Measurements from ENCODE around the gene MAGED4.
"Not testable (repeated sequence)": the region's sequence is repeated elsewhere in the genome, so short reads cannot be mapped to it uniquely, and the experiment has no call there.

Gene MAGED4

GRCh38 chrX:52184440-52185077, at the start of gene MAGED4:
TSS of gene MAGED4 (plus strand) at chrX:52184888. CDS start at chrX:52185923, 1,035 bp downstream.
- DNase-seq (ENCODE audit: low spot score) = not testable (repeated sequence)

- no peak for DNase-seq (ENCODE audit: low spot score)
These were observed 45.7 kb upstream of the MAGED4 start for GRCh38 chrX:52138830-52139544.

- DNase-seq (ENCODE audit: low spot score) = no peak
These were observed 45.2 kb upstream of the MAGED4 start for GRCh38 chrX:52139545-52139895.

- DNase-seq (ENCODE audit: low spot score) = no peak
These were observed 44.7 kb upstream of the MAGED4 start for GRCh38 chrX:52140020-52140419.

DNA sequence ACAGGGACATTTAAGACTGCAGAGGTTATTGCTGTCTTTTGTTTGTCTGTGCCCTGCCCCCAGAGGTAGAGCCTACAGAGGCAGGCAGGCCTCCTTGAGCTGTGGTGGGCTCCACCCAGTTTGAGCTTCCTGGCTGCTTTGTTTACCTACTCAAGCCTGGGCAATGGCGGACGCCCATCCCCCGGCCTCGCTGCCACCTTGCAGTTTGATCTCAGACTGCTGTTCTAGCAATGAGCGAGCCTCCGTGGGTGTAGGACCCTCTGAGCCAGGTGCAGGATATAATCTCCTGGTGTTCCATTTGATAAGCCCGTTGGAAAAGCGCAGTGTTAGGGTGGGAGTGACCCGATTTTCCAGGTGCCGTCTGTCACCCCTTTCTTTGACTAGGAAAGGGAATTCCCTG, 34.0 kb upstream of the MAGED4 start:
- DNase-seq (ENCODE audit: low spot score) = not testable (repeated sequence)

GRCh38 chrX:52160140-52160539, 24.5 kb upstream of the MAGED4 start:
- DNase-seq (ENCODE audit: low spot score) = not testable (repeated sequence)

- no peak for DNase-seq (ENCODE audit: low spot score)
These were observed 17.8 kb upstream of the MAGED4 start for GRCh38 chrX:52166840-52167239.

DNA sequence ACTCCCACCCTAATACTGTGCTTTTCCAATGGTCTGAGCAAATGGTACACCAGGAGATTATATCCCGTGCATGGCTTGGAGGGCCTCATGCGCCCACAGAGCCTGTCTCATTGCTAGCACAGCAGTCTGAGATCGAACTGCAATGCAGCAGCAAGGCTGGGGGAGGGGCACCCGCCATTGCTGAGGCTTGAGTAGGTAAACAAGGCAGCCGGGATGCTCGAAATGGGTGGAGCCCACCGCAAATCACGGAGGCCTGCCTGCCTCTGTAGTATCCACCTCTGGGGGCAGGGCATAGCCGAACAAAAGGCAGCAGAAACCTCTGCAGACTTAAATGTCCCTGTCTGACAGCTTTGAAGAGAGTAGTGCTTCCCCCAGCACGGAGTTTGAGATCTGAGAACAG, 13.6 kb upstream of the MAGED4 start:
- DNase-seq (ENCODE audit: low spot score) = not testable (repeated sequence)

GRCh38 chrX:52185078-52185453, 378 bp downstream of the MAGED4 start:
- DNase-seq (ENCODE audit: low spot score) = not testable (repeated sequence)

DNA sequence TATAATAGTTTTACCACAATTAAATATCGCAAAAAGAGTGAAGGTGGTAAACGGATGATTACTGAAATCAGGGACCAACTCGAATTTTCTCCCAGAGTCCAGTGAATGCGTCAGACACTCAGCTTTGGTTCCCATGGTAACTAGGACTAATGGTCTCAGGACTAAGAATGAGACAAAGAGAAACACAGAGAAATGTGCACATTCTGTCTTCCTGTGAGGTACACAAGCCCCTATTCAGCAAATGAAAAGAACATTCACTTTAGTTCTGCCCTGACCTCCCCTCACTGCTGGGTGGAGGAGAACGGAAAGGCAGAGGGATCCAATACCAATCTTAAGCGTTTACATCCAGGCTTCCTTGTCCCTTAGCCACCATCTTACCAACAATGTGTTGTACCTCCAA, 26.7 kb downstream of the MAGED4 start:
- DNase-seq (ENCODE audit: low spot score) = not testable (repeated sequence)

- no peak for DNase-seq (ENCODE audit: low spot score)
These were observed 28.6 kb downstream of the MAGED4 start for GRCh38 chrX:52213276-52213675.

GRCh38 chrX:52216541-52216940, 31.9 kb downstream of the MAGED4 start:
- DNase-seq (ENCODE audit: low spot score) = no peak

DNA sequence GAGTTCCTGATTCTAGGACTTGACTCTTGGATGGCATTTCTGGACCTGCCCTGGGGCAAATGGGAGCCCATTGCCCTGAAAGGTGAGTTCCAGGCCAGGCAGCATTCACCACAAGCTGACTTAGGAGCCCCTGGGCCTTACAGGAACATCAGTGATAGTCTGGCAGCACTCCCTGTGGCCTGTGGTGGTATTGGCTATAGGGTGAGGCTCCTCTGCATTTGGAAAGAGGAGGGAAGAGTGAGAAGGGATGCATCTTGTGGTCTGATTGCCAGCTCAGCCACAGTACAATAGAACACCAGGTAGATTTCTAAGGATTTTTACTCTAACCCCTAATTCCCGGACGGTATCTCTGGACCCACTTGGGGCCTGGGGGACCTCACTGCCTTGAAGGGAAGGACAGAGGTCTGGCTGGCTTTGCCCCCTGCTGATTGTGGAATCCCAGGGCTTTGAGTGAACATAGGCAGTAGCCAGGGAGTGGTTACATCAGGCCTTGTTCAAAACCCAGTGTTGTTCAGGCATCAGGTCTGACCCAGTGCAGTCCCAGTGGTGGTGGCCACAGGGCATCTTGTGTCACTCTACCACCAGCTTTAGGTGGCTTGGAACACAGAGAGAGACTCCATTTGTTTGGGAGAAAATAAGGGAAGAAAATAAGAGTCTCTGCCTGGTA, 32.9 kb downstream of the MAGED4 start:
- DNase-seq (ENCODE audit: low spot score) = peak; percentile 3

DNA sequence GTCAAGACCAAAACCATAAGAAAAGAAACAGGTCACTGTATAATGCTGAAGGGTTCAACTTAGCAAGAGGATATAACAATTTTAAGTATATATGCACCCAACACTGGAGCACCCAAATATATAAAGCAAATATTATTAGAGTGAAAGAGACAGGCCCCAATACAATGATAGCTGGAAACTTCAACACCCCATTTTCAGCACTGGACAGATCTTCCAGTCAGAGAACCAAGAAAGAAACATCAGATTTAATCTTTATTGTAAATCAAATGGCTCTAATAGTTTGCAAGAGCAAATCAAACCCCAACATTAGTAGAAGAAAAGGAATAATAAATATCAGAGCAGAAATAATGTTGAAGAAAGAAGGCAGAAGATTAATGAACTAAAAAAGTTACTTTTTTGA, 36.2 kb downstream of the MAGED4 start:
- no peak for DNase-seq (ENCODE audit: low spot score)

All from iPS-NIHi11 (cell line).